Neuronal stem cell (in vitro differentiated cells): ENCODE measurements around the gene MAPKAPK3.

Source experiments
- DNase-seq: peaks from one replicate; pipeline ENCODE4 v3.0.0-alpha.2; 2013; ENCODE audit warnings: low spot score
- H2AFZ ChIP-seq: one replicate; pipeline ENCODE4 v1.6.1; 2013; ENCODE audit warnings: mild to moderate bottlenecking, low read length, inconsistent platforms
- H2AK5ac ChIP-seq: 2 replicates; pipeline ENCODE4 v1.6.1; 2013; ENCODE audit warnings: low read depth, mild to moderate bottlenecking, inconsistent platforms, low read length, moderate library complexity, mixed read lengths
- H2BK120ac ChIP-seq: 2 replicates; pipeline ENCODE4 v1.6.1; 2013; ENCODE audit warnings: low read depth, mild to moderate bottlenecking, inconsistent platforms, low read length, moderate library complexity, mixed read lengths
- H2BK12ac ChIP-seq: one replicate; pipeline ENCODE4 v1.6.1; 2013; ENCODE audit warnings: low read length, inconsistent platforms
- H2BK15ac ChIP-seq: 2 replicates; pipeline ENCODE4 v1.6.1; 2013; ENCODE audit warnings: mild to moderate bottlenecking, low read length, inconsistent platforms, mixed read lengths
- H2BK5ac ChIP-seq: one replicate; pipeline ENCODE4 v1.6.1; 2013; ENCODE audit warnings: inconsistent platforms, mild to moderate bottlenecking, low read length, moderate library complexity
- H3K14ac ChIP-seq: one replicate; pipeline ENCODE4 v1.6.1; 2013; ENCODE audit warnings: low read length, inconsistent platforms
- H3K18ac ChIP-seq: 2 replicates; pipeline ENCODE4 v1.6.1; 2013; ENCODE audit warnings: low read length, inconsistent platforms
- H3K23ac ChIP-seq: 2 replicates; pipeline ENCODE4 v1.6.1; 2013; ENCODE audit warnings: low read depth, mild to moderate bottlenecking, mixed read lengths, low read length, inconsistent platforms; ENCODE audit not compliant: poor library complexity
- H3K27ac ChIP-seq: replicated peaks from 3 replicates; pipeline ENCODE4 v1.5.1; 2013; ENCODE audit warnings: low read length, inconsistent platforms
- H3K27me3 ChIP-seq, 3 experiments: 2 replicates each; pipeline ENCODE4 v1.6.1; 2013; ENCODE audit warnings: low read length in 3 of 3, mild to moderate bottlenecking in 2 of 3, inconsistent platforms in 1 of 3, low read depth in 1 of 3, mixed read lengths in 1 of 3, moderate library complexity in 1 of 3; ENCODE audit not compliant: control insufficient read depth in 3 of 3, insufficient read depth in 3 of 3
- H3K36me3 ChIP-seq, 2 donors: replicated peaks in 1 of 2; 2 replicates each; pipeline ENCODE4 v1.6.1; 2013; ENCODE audit warnings: low read length in 2 of 2; ENCODE audit not compliant: control insufficient read depth in 2 of 2, insufficient read depth in 2 of 2
- H3K4ac ChIP-seq: 2 replicates; pipeline ENCODE4 v1.6.1; 2013; ENCODE audit warnings: inconsistent platforms, mild to moderate bottlenecking, low read length, moderate library complexity
- H3K4me1 ChIP-seq, 2 donors: 1 replicate in 1 of 2; 2 replicates in 1 of 2; pipeline ENCODE4 v1.6.1; 2013; ENCODE audit warnings: low read length in 2 of 2, low read depth in 1 of 2; ENCODE audit not compliant: control insufficient read depth in 2 of 2, insufficient read depth in 1 of 2
- H3K4me2 ChIP-seq: one replicate; pipeline ENCODE4 v1.6.1; 2013; ENCODE audit warnings: mild to moderate bottlenecking, low read length, inconsistent platforms; ENCODE audit not compliant: insufficient read depth, poor library complexity, severe bottlenecking
- H3K4me3 ChIP-seq, 2 donors: 2 replicates each; pipeline ENCODE4 v1.5.1; 2013; ENCODE audit warnings: low read length in 2 of 2, mild to moderate bottlenecking in 2 of 2, inconsistent platforms in 1 of 2, moderate library complexity in 1 of 2
- H3K79me1 ChIP-seq: one replicate; pipeline ENCODE4 v1.6.1; 2013; ENCODE audit warnings: low read depth, mild to moderate bottlenecking, inconsistent platforms, low read length, moderate library complexity
- H3K9ac ChIP-seq: one replicate; pipeline ENCODE4 v1.6.1; 2013; ENCODE audit warnings: mild to moderate bottlenecking, low read depth, low read length, inconsistent platforms; ENCODE audit not compliant: poor library complexity
- H3K9me3 ChIP-seq, 2 donors: replicated peaks in 1 of 2; 2 replicates each; pipeline versions ENCODE3 to v1.6.1; 2013; ENCODE audit warnings: low read length in 2 of 2, mild to moderate bottlenecking in 2 of 2, inconsistent platforms in 1 of 2, low read depth in 1 of 2, mixed read lengths in 1 of 2, moderate library complexity in 1 of 2; ENCODE audit not compliant: control insufficient read depth in 2 of 2, insufficient read depth in 1 of 2
- H4K8ac ChIP-seq: one replicate; pipeline ENCODE4 v1.6.1; 2013; ENCODE audit warnings: low read depth, mild to moderate bottlenecking, inconsistent platforms, low read length, moderate library complexity
- H4K91ac ChIP-seq: one replicate; pipeline ENCODE4 v1.6.1; 2013; ENCODE audit warnings: low read length, low read depth, mild to moderate bottlenecking, inconsistent platforms; ENCODE audit not compliant: poor library complexity
- WGBS, 2 donors: extraction: QIAGEN DNeasy Blood & Tissue Kit; methylation state at CpG; one replicate each; pipeline ENCODE4 v1.1.7; 2013; ENCODE audit warnings: missing lambda C conversion rate in 2 of 2, mixed read lengths in 1 of 2; ENCODE audit not compliant: insufficient read length in 2 of 2, insufficient replicate concordance in 1 of 2; ENCODE audit errors: extremely low coverage in 2 of 2; 5-methylcytosine and 5-hydroxymethylcytosine counted together

MAPKAPK3 gene

GRCh38 chr3:50620420-50620819 lies 3.5 kb downstream of the MAPKAPK3 start:
- Histone ChIP-seq H3K36me3 (peaks cover 0 to 7% of the 10 kb centered on the region in 2 donors), H3K23ac (no peak overlapping the region), H2BK15ac (no peak overlapping the region), H3K4me3 (no peak overlapping the region), H2AK5ac (no peak overlapping the region), H2BK12ac (no peak overlapping the region), H3K79me1 (peaks cover 9% of the 10 kb centered on the region), H3K9me3 (no peaks in the 10 kb centered on the region), H2BK5ac (no peak overlapping the region), H3K14ac (no peak overlapping the region), H3K4ac (no peak overlapping the region), H3K9ac (no peak overlapping the region), H4K8ac (no peak overlapping the region), H3K4me1 (peaks cover 15 to 31% of the 10 kb centered on the region in 2 donors), H3K27me3 (no peaks in the 10 kb centered on the region), H4K91ac (no peak overlapping the region), H2BK120ac (no peak overlapping the region), H3K4me2 (no peak overlapping the region), H3K27ac (no peak overlapping the region), H2AFZ (no peak overlapping the region), H3K18ac (no peak overlapping the region)
- whole genome bisulfite sequencing, 2 donors = no CpG with 5 or more reads among the region's 1 CpG
- DNase-seq = no peak

- no peak overlapping the region for H2BK5ac ChIP-seq
- H2AFZ ChIP-seq = no peak overlapping the region
- H3K14ac ChIP-seq = no peak overlapping the region
- H3K9ac ChIP-seq = no peak overlapping the region
- peaks cover 9% of the 10 kb centered on the region for H3K79me1 ChIP-seq
- H3K27ac ChIP-seq = no peak overlapping the region
- no peak overlapping the region for H3K4ac ChIP-seq
- H3K9me3 ChIP-seq = no peaks in the 10 kb centered on the region
- H4K8ac ChIP-seq = no peak overlapping the region
- H3K18ac ChIP-seq = no peak overlapping the region
- peaks cover 15 to 34% of the 10 kb centered on the region in 2 donors for H3K4me1 ChIP-seq
- no peak overlapping the region for H2BK15ac ChIP-seq
- no peak overlapping the region for H2BK120ac ChIP-seq
- H3K23ac ChIP-seq = no peak overlapping the region
- no CpG with 5 or more reads among the region's 4 CpGs for WGBS, 2 donors
- H2AK5ac ChIP-seq = no peak overlapping the region
- H3K4me3 ChIP-seq = no peak overlapping the region
- H3K4me2 ChIP-seq = no peak overlapping the region
- H3K36me3 ChIP-seq = peaks cover 0 to 7% of the 10 kb centered on the region in 2 donors
- no peak overlapping the region for H4K91ac ChIP-seq
- no peak for DNase-seq
- H2BK12ac ChIP-seq = no peak overlapping the region
- no peaks in the 10 kb centered on the region for H3K27me3 ChIP-seq
Observed at GRCh38 chr3:50620820-50621219, 3.9 kb downstream of the MAPKAPK3 start.

GRCh38 chr3:50622881-50623280 lies 5.9 kb downstream of the MAPKAPK3 start:
- no peak overlapping the region for H3K27ac ChIP-seq
- no peak overlapping the region for H2AFZ ChIP-seq
- H2BK15ac ChIP-seq = no peak overlapping the region
- no peak overlapping the region for H2BK12ac ChIP-seq
- H2BK120ac ChIP-seq = no peak overlapping the region
- H3K4me2 ChIP-seq = no peak overlapping the region
- H3K4ac ChIP-seq = no peak overlapping the region
- peak overlapping the region; percentile 73 for H3K18ac ChIP-seq
- H3K36me3 ChIP-seq = peaks cover 0 to 7% of the 10 kb centered on the region in 2 donors
- no peaks in the 10 kb centered on the region for H3K9me3 ChIP-seq
- H4K91ac ChIP-seq = no peak overlapping the region
- DNase-seq = no peak
- peaks cover 9% of the 10 kb centered on the region for H3K79me1 ChIP-seq
- H3K14ac ChIP-seq = no peak overlapping the region
- H3K4me3 ChIP-seq = no peak overlapping the region
- H3K9ac ChIP-seq = no peak overlapping the region
- H3K27me3 ChIP-seq = no peaks in the 10 kb centered on the region
- no peak overlapping the region for H2BK5ac ChIP-seq
- H3K4me1 ChIP-seq = peaks cover 4 to 42% of the 10 kb centered on the region in 2 donors
- WGBS, 2 donors = no CpG with 5 or more reads among the region's 3 CpGs
- H3K23ac ChIP-seq = no peak overlapping the region
- no peak overlapping the region for H4K8ac ChIP-seq
- no peak overlapping the region for H2AK5ac ChIP-seq

- Histone ChIP-seq H3K79me1 (peaks cover 8% of the 10 kb centered on the region), H3K4me3 (no peak overlapping the region), H3K27ac (peak overlapping the region; percentile 97), H3K4ac (no peak overlapping the region), H3K4me2 (no peak overlapping the region), H2BK5ac (peak overlapping the region; percentile 63), H2AK5ac (peak overlapping the region; percentile 82), H4K8ac (no peak overlapping the region), H4K91ac (peak overlapping the region; percentile 66), H3K9ac (no peak overlapping the region), H2BK15ac (peak overlapping the region; percentile 59), H2BK12ac (peak overlapping the region; percentile 80), H2BK120ac (peak overlapping the region; percentile 62), H3K9me3 (no peaks in the 10 kb centered on the region), H3K36me3 (peaks cover 0 to 7% of the 10 kb centered on the region in 2 donors), H3K18ac (peak overlapping the region; percentile 87), H3K4me1 (peaks cover 4 to 44% of the 10 kb centered on the region in 2 donors), H3K14ac (no peak overlapping the region), H2AFZ (no peak overlapping the region), H3K23ac (no peak overlapping the region), H3K27me3 (no peaks in the 10 kb centered on the region)
- DNase-seq = no peak
- no CpG with 5 or more reads among the region's 6 CpGs for WGBS, 2 donors
Observed at GRCh38 chr3:50623840-50624474, 7.0 kb downstream of the MAPKAPK3 start.
